Stimulated activated CD8-positive, alpha-beta memory T cell treated with anti-CD3 and anti-CD28 coated beads, Interleukin-7, amount 100 ng/mL, for 48 hours (primary cell): Measurements from ENCODE around the gene TUBG2.

ENCODE experiments used
- DNase-seq, 2 donors: peaks; one replicate each; pipeline ENCODE4 v3.0.0-alpha.2; 2020; ENCODE audit warnings: low read depth in 1 of 2; ENCODE audit errors: extremely low read depth in 1 of 2

TUBG2 gene

DNA sequence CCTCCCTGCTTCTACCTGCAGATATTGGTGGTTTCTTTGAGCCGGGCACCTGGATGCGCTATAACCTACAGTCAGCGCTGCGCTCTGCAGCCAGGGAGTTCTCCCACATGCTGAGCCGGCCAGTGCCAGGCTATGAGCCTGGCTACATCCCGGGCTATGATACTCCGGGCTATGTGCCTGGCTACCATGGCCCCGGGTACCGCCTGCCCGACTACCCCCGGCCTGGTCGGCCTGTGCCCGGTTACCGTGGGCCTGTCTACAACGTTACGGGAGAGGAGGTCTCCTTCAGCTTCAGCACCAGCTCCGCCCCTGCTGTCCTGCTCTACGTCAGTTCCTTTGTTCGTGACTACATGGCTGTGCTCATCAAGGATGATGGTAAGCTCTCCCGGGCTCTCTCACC lies 36.4 kb downstream of the TUBG2 start:
- DNase-seq = no peak

- no peak for DNase-seq
Measured at GRCh38 chr17:42697108-42697811, 38.2 kb downstream of the TUBG2 start.

DNA sequence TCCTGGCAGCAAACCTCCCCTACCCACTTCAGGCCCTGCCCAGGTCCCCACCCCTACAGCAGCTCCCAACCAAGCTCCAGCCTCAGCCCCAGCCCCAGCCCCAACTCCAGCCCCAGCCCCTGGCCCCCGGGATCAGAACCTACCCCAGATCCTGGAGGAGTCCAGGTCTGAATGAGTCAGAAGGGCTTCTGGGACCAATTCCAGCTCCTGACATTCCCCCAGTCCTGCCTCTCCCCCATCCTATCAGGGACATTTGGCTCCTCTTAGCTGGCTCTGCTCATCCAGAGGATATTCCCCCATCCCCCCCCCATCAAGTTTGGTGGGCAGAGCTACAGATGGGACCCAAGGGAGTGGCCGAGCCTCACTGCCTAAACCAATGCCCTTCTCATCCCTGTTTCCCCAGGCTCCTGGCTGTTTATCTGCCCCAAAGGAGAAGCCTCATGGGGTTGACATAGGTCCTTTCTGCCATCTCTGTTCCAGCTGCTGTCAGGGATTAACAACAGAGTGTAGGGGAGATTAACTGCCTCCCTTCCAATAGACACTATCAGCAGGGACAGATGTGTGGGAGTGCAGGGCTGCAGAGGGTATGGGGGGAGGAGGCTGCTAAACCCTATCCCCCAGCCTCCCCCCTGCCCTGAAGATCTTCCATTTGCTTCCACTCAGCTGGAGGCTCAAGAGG lies 39.8 kb downstream of the TUBG2 start:
- no peak for DNase-seq

GRCh38 chr17:42699415-42699740 lies 40.3 kb downstream of the TUBG2 start:
- DNase-seq = no peak

DNA sequence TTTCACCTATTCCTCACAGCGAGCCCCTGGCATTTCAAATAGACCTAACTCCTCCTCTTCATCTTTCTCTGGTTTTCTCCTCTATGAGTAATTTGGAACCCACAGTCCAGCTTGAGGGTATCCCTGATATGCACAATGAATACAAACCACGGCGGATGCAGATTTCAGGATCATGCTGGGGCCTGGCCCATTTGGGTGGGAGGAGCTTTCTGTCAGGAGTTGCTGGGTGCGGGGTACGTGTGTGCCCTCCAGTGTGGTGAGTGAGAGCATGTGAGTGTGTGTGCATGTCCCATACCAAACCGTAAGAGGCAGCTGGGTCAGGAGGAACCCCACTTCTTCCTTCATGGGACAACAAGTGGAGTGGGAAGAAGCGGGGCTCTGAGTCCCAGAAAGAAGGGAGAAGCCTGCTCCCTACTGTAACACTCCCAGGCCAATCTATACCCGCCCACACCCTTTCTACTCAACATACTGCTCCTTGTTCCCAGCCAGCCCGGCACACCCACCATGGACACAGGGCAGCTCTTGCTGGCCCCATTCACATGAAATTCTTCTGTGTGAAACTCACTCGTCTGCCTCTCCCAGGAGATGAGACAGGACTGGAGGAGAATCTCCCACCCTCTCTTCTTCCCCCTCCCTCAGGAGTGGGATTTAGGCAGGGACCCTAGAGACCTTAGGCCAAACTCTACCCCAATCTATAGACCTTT lies 41.7 kb downstream of the TUBG2 start:
- DNase-seq = no peak

DNA sequence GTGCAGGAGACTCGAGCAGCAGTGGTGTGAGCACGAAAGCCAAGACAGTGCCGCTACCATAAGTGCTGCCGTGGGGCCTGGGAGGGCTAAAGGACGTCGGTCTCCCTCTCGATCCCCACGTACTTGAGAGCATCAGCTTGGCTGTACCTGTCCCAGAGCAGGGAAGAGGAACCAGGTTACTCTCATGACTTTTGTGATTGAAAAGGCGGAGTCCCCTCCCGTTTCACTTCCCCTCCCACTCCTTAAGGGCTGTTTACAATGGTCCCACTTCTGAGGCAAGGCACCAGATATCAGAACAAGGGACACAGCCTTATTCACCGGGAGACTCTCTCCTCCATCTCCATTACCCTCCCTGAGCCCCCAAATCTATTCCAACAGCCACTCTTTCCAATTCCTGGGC lies 43.4 kb downstream of the TUBG2 start:
- DNase-seq = no peak

DNA sequence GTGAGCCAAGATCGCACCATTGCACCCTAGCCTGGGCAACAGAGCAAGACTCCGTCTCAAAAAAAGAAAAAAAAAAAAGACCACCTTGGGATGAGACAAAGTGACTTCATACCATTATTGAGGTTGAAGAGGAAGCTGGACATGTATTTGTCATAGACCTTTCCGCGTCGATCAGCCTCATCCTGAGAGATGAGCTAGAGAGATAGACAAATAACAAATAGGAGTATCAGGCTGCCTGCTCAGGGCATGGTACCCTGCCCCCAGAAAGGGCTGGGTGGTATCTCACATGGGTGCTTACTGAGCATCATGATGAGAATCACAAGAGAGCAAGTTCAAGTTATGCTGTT lies 45.4 kb downstream of the TUBG2 start:
- no peak for DNase-seq

GRCh38 chr17:42704837-42705494 lies 45.9 kb downstream of the TUBG2 start:
- peak; percentile 29 to 52 for DNase-seq

DNA sequence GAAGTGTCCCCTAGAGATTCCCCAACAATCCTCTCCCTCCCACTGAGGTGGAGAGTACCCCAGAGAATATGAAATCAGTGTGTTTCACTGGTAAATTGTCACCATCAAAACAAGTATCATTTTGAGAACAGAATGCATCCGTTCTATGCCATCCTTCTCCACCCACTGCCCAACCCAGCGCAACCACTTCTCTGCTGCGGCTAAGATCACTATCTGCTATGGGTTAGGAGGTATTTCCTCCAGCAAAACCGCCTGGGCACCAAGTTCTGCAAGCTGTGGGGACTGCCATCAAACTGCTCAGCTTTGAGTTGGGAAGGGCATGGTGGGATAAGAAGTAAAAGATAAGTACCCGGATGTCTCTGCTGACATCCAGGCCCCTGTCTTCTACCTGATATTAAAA lies 47.6 kb downstream of the TUBG2 start:
- peak; percentile 24 to 56 for DNase-seq

DNA sequence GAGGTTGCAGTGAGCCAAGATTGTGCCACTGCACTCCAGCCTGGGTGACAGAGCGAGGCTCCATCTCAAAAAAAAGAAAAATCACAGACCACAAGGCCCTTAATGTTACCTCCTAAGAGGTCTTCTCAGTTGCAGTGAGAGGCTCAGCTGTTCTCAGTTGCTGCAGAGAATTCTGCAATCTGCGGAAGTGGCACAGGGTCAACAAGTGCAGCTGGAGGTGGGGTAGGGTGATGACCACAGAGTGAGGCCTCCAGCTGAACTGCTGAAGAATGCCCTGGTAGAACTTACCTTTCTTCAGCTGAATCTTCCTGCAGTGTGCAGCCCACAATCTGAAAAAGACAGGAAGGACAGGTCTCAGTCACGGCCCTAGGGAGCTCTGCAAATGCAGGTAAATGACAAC lies 49.5 kb downstream of the TUBG2 start:
- DNase-seq = no peak

DNA sequence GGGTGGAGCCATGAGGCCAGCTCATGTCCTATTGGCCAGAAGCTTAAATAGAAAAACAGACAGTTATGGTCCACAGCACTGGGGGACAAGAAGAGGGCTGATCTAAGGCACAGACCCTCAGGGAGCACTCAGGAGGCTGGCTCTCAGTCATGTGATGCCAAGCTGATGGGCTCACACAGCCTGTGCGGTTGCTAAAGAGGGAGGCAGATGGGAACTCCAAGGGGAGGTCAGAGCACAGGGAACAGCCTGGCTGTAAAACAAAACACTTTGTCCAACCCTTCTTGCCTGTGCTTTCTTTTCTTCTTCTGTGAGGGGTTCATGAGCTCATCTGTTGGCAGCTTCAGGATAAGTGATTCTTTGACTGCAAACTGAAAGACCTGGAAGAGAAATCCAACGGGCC lies 50.5 kb downstream of the TUBG2 start:
- no peak for DNase-seq
